Common myeloid progenitor, CD34-positive (primary cell): ENCODE data around the gene PIP5K1B.

Experiments used
- CTCF ChIA-PET: fragments of 350-600 bp; sonication (Branson Sonifier 250); formaldehyde crosslinking; loops from one replicate; lab custom pipeline; 2021; ENCODE audit warnings: antibody characterized with exemption; lab: Charles Lee
- POLR2A ChIA-PET: fragments of 350-600 bp; sonication (Branson Sonifier 250); formaldehyde crosslinking; loops from one replicate; lab custom pipeline; 2021; ENCODE audit warnings: antibody characterized with exemption; lab: Charles Lee
- DNase-seq, 3 donors: peaks; one replicate each; pipeline versions ENCODE4 v3.0.0 to v3.0.0-alpha.2; 2013
- H3K27ac ChIP-seq, 2 experiments: 1 replicate in 1 of 2; 2 replicates in 1 of 2; pipeline ENCODE4 v1.7.0; 2013; ENCODE audit warnings: inconsistent platforms in 2 of 2, low read length in 2 of 2, mild to moderate bottlenecking in 2 of 2, low read depth in 1 of 2, moderate library complexity in 1 of 2; ENCODE audit not compliant: severe bottlenecking in 2 of 2, insufficient read depth in 1 of 2, poor library complexity in 1 of 2
- H3K27me3 ChIP-seq, 5 experiments: replicated peaks in 2 of 5; 1 replicate in 3 of 5; 2 replicates in 2 of 5; pipeline versions ENCODE4 v1.6.1 to v1.7.0; 2013; ENCODE audit warnings: low read length in 4 of 5, mild to moderate bottlenecking in 2 of 5, moderate library complexity in 2 of 5, inconsistent platforms in 1 of 5; ENCODE audit not compliant: insufficient read depth in 5 of 5, control insufficient read depth in 4 of 5
- H3K36me3 ChIP-seq, 4 experiments: 1 replicate in 2 of 4; 2 replicates in 2 of 4; pipeline versions ENCODE4 v1.6.1 to v1.7.0; 2013; ENCODE audit warnings: low read length in 3 of 4, control low read depth in 1 of 4, mild to moderate bottlenecking in 1 of 4; ENCODE audit not compliant: control insufficient read depth in 4 of 4, insufficient read depth in 4 of 4
- H3K4me1 ChIP-seq, 4 experiments: 1 replicate in 3 of 4; 2 replicates in 1 of 4; pipeline versions ENCODE4 v1.6.1 to v1.7.1; 2013; ENCODE audit warnings: low read length in 3 of 4, mild to moderate bottlenecking in 3 of 4, control low read depth in 1 of 4, inconsistent platforms in 1 of 4, moderate library complexity in 1 of 4; ENCODE audit not compliant: control insufficient read depth in 4 of 4, insufficient read depth in 4 of 4; ENCODE audit errors: control extremely low read depth in 1 of 4
- H3K4me3 ChIP-seq, 7 experiments: 1 replicate in 4 of 7; 2 replicates in 3 of 7; pipeline versions ENCODE4 v1.5.1 to v1.7.0; 2013; ENCODE audit warnings: mild to moderate bottlenecking in 7 of 7, low read length in 6 of 7, moderate library complexity in 6 of 7, inconsistent platforms in 2 of 7, low read depth in 2 of 7, control low read depth in 1 of 7; ENCODE audit not compliant: insufficient read depth in 4 of 7, control insufficient read depth in 1 of 7; ENCODE audit errors: extremely low read depth in 1 of 7
- H3K9me3 ChIP-seq, 5 experiments: 1 replicate in 4 of 5; 2 replicates in 1 of 5; pipeline versions ENCODE4 v1.6.1 to v1.7.1; 2013; ENCODE audit warnings: low read length in 4 of 5, mild to moderate bottlenecking in 2 of 5, inconsistent platforms in 1 of 5, low read depth in 1 of 5, moderate library complexity in 1 of 5; ENCODE audit not compliant: control insufficient read depth in 4 of 5, insufficient read depth in 2 of 5; ENCODE audit errors: control extremely low read depth in 1 of 5
- WGBS: methylation state at CpG from one replicate; pipeline ENCODE4 v1.1.5; 2013; ENCODE audit not compliant: insufficient coverage; 5-methylcytosine and 5-hydroxymethylcytosine counted together

Gene PIP5K1B

GRCh38 chr9:69014013-69014412 is 309.0 kb downstream of the PIP5K1B start, which contains the start of gene PRKACG:
Gene PRKACG (minus strand): TSS chr9:69014113. CDS start chr9:69014092, 21 bp downstream.
- Histone ChIP-seq H3K27ac (no peak within 1 kb of the TSS), H3K9me3 (peaks cover 0 to 7% (median 0%) of the 10 kb centered on the region in 5 experiments), H3K4me3 (peak within 1 kb of the TSS in 1 of 7 experiments; percentile 26), H3K36me3 (peaks cover 0 to 10% (median 0%) of the 10 kb centered on the region in 4 experiments), H3K27me3 (peaks cover 0 to 5% (median 0%) of the 10 kb centered on the region in 5 experiments), H3K4me1 (peaks cover 0 to 35% (median 25%) of the 10 kb centered on the region in 4 experiments)
- ChIA-PET POLR2A (no interaction called here), CTCF (interaction anchor here (1.1 to 2.9 kb wide), 4 partner anchors 11 to 45 kb away, joined by 3 to 9 read pairs (median 6); no protein-coding TSS in a partner anchor)
- DNase-seq: no peak
- 96% methylated on average over 21 of the region's 29 CpGs for WGBS

- no peaks in the 10 kb centered on the region for H3K36me3 ChIP-seq
- ChIA-PET CTCF (interaction anchor here (1.0 to 2.0 kb wide), 4 partner anchors 12 to 431 kb away, joined by 3 to 5 read pairs (median 4); no protein-coding TSS in a partner anchor), POLR2A (interaction anchor here (0.6 kb wide), 1 partner anchor 151 kb away, joined by 7 read pairs; no protein-coding TSS in a partner anchor)
- WGBS: 79% methylated on average over 4 of the region's 5 CpGs
- H3K27ac ChIP-seq: no peak overlapping the region
- H3K4me1 ChIP-seq: peaks cover 8 to 53% (median 44%) of the 10 kb centered on the region in 4 experiments
- H3K4me3 ChIP-seq: no peak overlapping the region
- DNase-seq: no peak
- peaks cover 0 to 7% (median 0%) of the 10 kb centered on the region in 5 experiments for H3K9me3 ChIP-seq
- H3K27me3 ChIP-seq: peaks cover 0 to 5% (median 0%) of the 10 kb centered on the region in 5 experiments
Measured at GRCh38 chr9:69016191-69017096, 311.4 kb downstream of the PIP5K1B start.

GRCh38 chr9:69018737-69019136 is 313.7 kb downstream of the PIP5K1B start:
- CTCF ChIA-PET: interaction anchor here (1.0 to 2.2 kb wide), 9 partner anchors 8 to 439 kb away, joined by 3 to 14 read pairs (median 5); no protein-coding TSS in a partner anchor
- H3K9me3 ChIP-seq: peaks cover 0 to 1% (median 0%) of the 10 kb centered on the region in 5 experiments
- peak; percentile 44 to 80 (median 63) for DNase-seq
- H3K4me1 ChIP-seq: peaks cover 8 to 46% (median 41%) of the 10 kb centered on the region in 4 experiments
- H3K27me3 ChIP-seq: peaks cover 0 to 5% (median 0%) of the 10 kb centered on the region in 5 experiments
- 88% methylated on average over 1 of the region's 5 CpGs for WGBS
- POLR2A ChIA-PET: no interaction called here
- H3K27ac ChIP-seq: no peak overlapping the region
- no peaks in the 10 kb centered on the region for H3K36me3 ChIP-seq
- no peak overlapping the region for H3K4me3 ChIP-seq

GRCh38 chr9:69019808-69020207 is 314.8 kb downstream of the PIP5K1B start:
- H3K36me3 ChIP-seq: no peaks in the 10 kb centered on the region
- DNase-seq: peak; percentile 74 to 94 (median 90)
- 25% methylated on average over 2 of the region's 3 CpGs for WGBS
- H3K27ac ChIP-seq: peak overlapping the region in 1 of 2 experiments; percentile 70
- peaks cover 8 to 53% (median 42%) of the 10 kb centered on the region in 4 experiments for H3K4me1 ChIP-seq
- H3K4me3 ChIP-seq: peak overlapping the region in 1 of 7 experiments; percentile 52
- ChIA-PET POLR2A (interaction anchor here (0.5 to 0.7 kb wide), 2 partner anchors 9 to 281 kb away, joined by 3 to 4 read pairs; no protein-coding TSS in a partner anchor), CTCF (interaction anchor here (0.7 to 2.2 kb wide), 15 partner anchors 8 to 442 kb away, joined by 3 to 14 read pairs (median 4); no protein-coding TSS in a partner anchor)
- H3K9me3 ChIP-seq: no peaks in the 10 kb centered on the region
- H3K27me3 ChIP-seq: peaks cover 0 to 5% (median 0%) of the 10 kb centered on the region in 5 experiments

DNA sequence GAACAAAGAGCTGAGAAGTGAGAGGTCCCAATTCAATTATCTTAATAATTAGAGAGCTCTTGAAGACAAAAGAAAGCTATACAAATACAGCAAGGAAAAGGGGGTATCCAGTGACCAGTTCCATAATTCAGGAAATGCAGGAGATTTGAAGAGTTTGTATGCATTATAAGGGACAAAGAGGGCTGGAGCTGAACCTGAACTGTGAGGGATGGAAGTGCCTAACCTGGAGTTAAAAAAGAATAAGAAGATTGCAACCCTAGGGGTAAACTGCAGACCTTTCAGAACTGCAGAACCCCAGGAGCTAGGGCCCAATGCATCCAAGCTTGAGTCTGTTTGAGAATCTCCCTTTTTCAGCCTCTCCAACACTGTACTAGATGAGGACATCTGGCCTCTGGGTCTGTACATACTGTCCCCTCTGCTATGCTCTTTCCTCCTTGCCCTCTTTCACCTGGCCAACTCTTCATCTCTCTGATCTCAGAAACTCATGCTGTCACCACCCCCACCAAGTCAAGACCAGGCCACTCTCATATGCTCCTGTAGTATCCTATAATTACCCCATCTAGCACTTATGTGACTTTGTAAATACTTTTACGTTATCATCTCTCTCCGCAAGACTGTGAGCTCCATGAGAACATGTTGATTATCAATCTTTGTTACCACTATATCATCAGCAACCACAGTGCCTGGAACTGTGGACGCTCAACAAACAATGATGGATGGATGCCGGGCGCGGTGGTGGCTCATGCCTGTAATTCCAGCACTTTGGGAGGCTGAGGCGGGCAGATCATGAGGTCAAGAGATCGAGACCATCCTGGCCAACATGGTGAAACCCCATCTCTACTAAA is 315.5 kb downstream of the PIP5K1B start:
- Histone ChIP-seq H3K27me3 (peaks cover 0 to 4% (median 0%) of the 10 kb centered on the region in 5 experiments), H3K4me3 (peak overlapping the region in 1 of 7 experiments; percentile 52), H3K36me3 (no peaks in the 10 kb centered on the region), H3K9me3 (no peaks in the 10 kb centered on the region), H3K27ac (peak overlapping the region in 1 of 2 experiments; percentile 70), H3K4me1 (peaks cover 8 to 51% (median 42%) of the 10 kb centered on the region in 4 experiments)
- ChIA-PET CTCF (interaction anchor here (0.7 to 2.2 kb wide), 11 partner anchors 8 to 442 kb away, joined by 3 to 14 read pairs (median 3); no protein-coding TSS in a partner anchor), POLR2A (no interaction called here)
- 86% methylated on average over 5 of the region's 8 CpGs for WGBS
- no peak for DNase-seq

GRCh38 chr9:69023650-69024049 is 318.6 kb downstream of the PIP5K1B start:
- Histone ChIP-seq H3K27ac (no peak overlapping the region), H3K4me1 (peaks cover 19 to 61% (median 49%) of the 10 kb centered on the region in 4 experiments), H3K4me3 (no peak overlapping the region), H3K36me3 (no peaks in the 10 kb centered on the region), H3K27me3 (no peaks in the 10 kb centered on the region), H3K9me3 (no peaks in the 10 kb centered on the region)
- 64% methylated on average over 6 of the region's 7 CpGs for WGBS
- POLR2A ChIA-PET: no interaction called here
- no peak for DNase-seq
- CTCF ChIA-PET: interaction anchor here (1.1 to 1.8 kb wide), 4 partner anchors 10 to 441 kb away, joined by 3 to 6 read pairs (median 4); no protein-coding TSS in a partner anchor
